H9 (cell line): ENCODE measurements around the gene NKD1. TPM values are rescaled to one million over a fixed set of nuclear protein-coding genes. Genes with fewer than 3 reads are reported as not detected.

Source experiments
- DNase-seq: peaks from one replicate; pipeline ENCODE4 v3.0.0-alpha.2; 2017
- H2AFZ ChIP-seq: one replicate; pipeline ENCODE4 v1.6.1; 2013; ENCODE audit warnings: mild to moderate bottlenecking, low read length, control low read depth, moderate library complexity
- H2AK5ac ChIP-seq: 2 replicates; pipeline ENCODE4 v1.6.1; 2013; ENCODE audit warnings: low read length, control low read depth, mixed read lengths; ENCODE audit not compliant: insufficient read length
- H2BK120ac ChIP-seq: one replicate; pipeline ENCODE4 v1.6.1; 2013; ENCODE audit warnings: low read depth, mild to moderate bottlenecking, low read length, control low read depth, inconsistent platforms; ENCODE audit not compliant: poor library complexity, severe bottlenecking
- H2BK12ac ChIP-seq: 2 replicates; pipeline ENCODE4 v1.6.1; 2013; ENCODE audit warnings: low read length, control low read depth, mixed read lengths, low read depth; ENCODE audit not compliant: insufficient read length
- H2BK15ac ChIP-seq: 2 replicates; pipeline ENCODE4 v1.6.1; 2013; ENCODE audit warnings: low read depth, low read length, control low read depth
- H2BK20ac ChIP-seq: one replicate; pipeline ENCODE4 v1.6.1; 2013; ENCODE audit warnings: low read depth, mild to moderate bottlenecking, low read length, control low read depth, inconsistent platforms; ENCODE audit not compliant: poor library complexity, severe bottlenecking
- H2BK5ac ChIP-seq: 2 replicates; pipeline ENCODE4 v1.6.1; 2013; ENCODE audit warnings: low read length, control low read depth, mixed read lengths; ENCODE audit not compliant: insufficient read length
- H3K14ac ChIP-seq: 2 replicates; pipeline ENCODE4 v1.6.1; 2013; ENCODE audit warnings: low read length, control low read depth; ENCODE audit not compliant: insufficient read depth
- H3K18ac ChIP-seq: 2 replicates; pipeline ENCODE4 v1.6.1; 2013; ENCODE audit warnings: low read depth, mild to moderate bottlenecking, mixed read lengths, low read length, control low read depth; ENCODE audit not compliant: insufficient read length
- H3K23ac ChIP-seq: 2 replicates; pipeline ENCODE4 v1.6.1; 2013; ENCODE audit warnings: low read length, control low read depth, mixed read lengths, low read depth; ENCODE audit not compliant: insufficient read length
- H3K23me2 ChIP-seq: 2 replicates; pipeline ENCODE4 v1.6.1; 2013; ENCODE audit warnings: low read depth, mild to moderate bottlenecking, mixed read lengths, low read length, control low read depth; ENCODE audit not compliant: insufficient read length, poor library complexity, severe bottlenecking
- H3K27ac ChIP-seq: 2 replicates; pipeline ENCODE4 v1.5.1; 2013; ENCODE audit warnings: low read length, control low read depth, mixed read lengths, low read depth; ENCODE audit not compliant: insufficient read length
- H3K27me3 ChIP-seq: 2 replicates; pipeline ENCODE4 v1.6.1; 2013; ENCODE audit warnings: low read length, control low read depth, inconsistent platforms; ENCODE audit not compliant: insufficient read depth
- H3K4ac ChIP-seq: 2 replicates; pipeline ENCODE4 v1.6.1; 2013; ENCODE audit warnings: low read depth, mild to moderate bottlenecking, control low read depth, inconsistent platforms, low read length, moderate library complexity
- H3K4me1 ChIP-seq: 2 replicates; pipeline ENCODE4 v1.6.1; 2013; ENCODE audit warnings: low read length, control low read depth, inconsistent platforms; ENCODE audit not compliant: insufficient read depth
- H3K4me2 ChIP-seq: 2 replicates; pipeline ENCODE4 v1.6.1; 2013; ENCODE audit warnings: low read length, control low read depth, mixed read lengths; ENCODE audit not compliant: insufficient read length, insufficient read depth
- H3K56ac ChIP-seq: 2 replicates; pipeline ENCODE4 v1.6.1; 2013; ENCODE audit warnings: low read depth, mild to moderate bottlenecking, mixed read lengths, low read length, control low read depth; ENCODE audit not compliant: insufficient read length
- H3K79me1 ChIP-seq: 2 replicates; pipeline ENCODE4 v1.6.1; 2013; ENCODE audit warnings: low read depth, mild to moderate bottlenecking, moderate library complexity, low read length, control low read depth, inconsistent platforms; ENCODE audit not compliant: insufficient read depth, poor library complexity, severe bottlenecking
- H3K79me2 ChIP-seq: 2 replicates; pipeline ENCODE4 v1.6.1; 2013; ENCODE audit warnings: low read length, control low read depth, inconsistent platforms; ENCODE audit not compliant: insufficient read depth
- H3K9ac ChIP-seq: 2 replicates; pipeline ENCODE4 v1.6.1; 2013; ENCODE audit warnings: low read length, control low read depth, mixed read lengths; ENCODE audit not compliant: insufficient read length; ENCODE audit errors: extremely low read depth
- H3K9me3 ChIP-seq: one replicate; pipeline ENCODE4 v1.6.1; 2013; ENCODE audit warnings: low read depth, low read length, inconsistent platforms; ENCODE audit not compliant: control insufficient read depth
- H3T11ph ChIP-seq: one replicate; pipeline ENCODE4 v1.6.1; 2013; ENCODE audit warnings: mild to moderate bottlenecking, low read length, control low read depth, inconsistent platforms
- H4K20me1 ChIP-seq: one replicate; pipeline ENCODE4 v1.6.1; 2013; ENCODE audit not compliant: control insufficient read depth, insufficient read length, insufficient read depth
- H4K5ac ChIP-seq: 2 replicates; pipeline ENCODE4 v1.6.1; 2013; ENCODE audit warnings: low read depth, mild to moderate bottlenecking, mixed read lengths, low read length, control low read depth; ENCODE audit not compliant: insufficient read length
- H4K8ac ChIP-seq: replicated peaks from 2 replicates; pipeline ENCODE4 v1.6.1; 2013; ENCODE audit warnings: low read length, control low read depth, mixed read lengths, low read depth; ENCODE audit not compliant: insufficient read length
- H4K91ac ChIP-seq: 2 replicates; pipeline ENCODE4 v1.6.1; 2013; ENCODE audit warnings: low read depth, mild to moderate bottlenecking, moderate library complexity, mixed read lengths, low read length, control low read depth; ENCODE audit not compliant: insufficient read length
- H3K27ac Mint-ChIP-seq, 3 experiments: 2 replicates in 2 of 3; 3 replicates in 1 of 3; pipeline ENCODE4 v1.8.0; 2020 to 2021; ENCODE audit warnings: mixed read lengths in 3 of 3, mild to moderate bottlenecking in 1 of 3, moderate library complexity in 1 of 3
- H3K27me3 Mint-ChIP-seq: 2 replicates; pipeline ENCODE4 v1.8.0; 2021; ENCODE audit warnings: low read depth, mild to moderate bottlenecking, moderate library complexity, mixed read lengths
- H3K36me3 Mint-ChIP-seq, 3 experiments: 2 replicates in 2 of 3; 3 replicates in 1 of 3; pipeline ENCODE4 v1.8.0; 2020 to 2021; ENCODE audit warnings: low read depth in 3 of 3, mixed read lengths in 3 of 3; ENCODE audit not compliant: insufficient read depth in 1 of 3
- H3K4me1 Mint-ChIP-seq, 2 experiments: 2 replicates each; pipeline ENCODE4 v1.8.0; 2020; ENCODE audit warnings: mixed read lengths in 2 of 2
- H3K4me3 Mint-ChIP-seq, 2 experiments: 2 replicates in 1 of 2; 3 replicates in 1 of 2; pipeline ENCODE4 v1.8.0; 2020 to 2021; ENCODE audit warnings: mild to moderate bottlenecking in 2 of 2, mixed read lengths in 2 of 2, moderate library complexity in 1 of 2
- H3K9me3 Mint-ChIP-seq, 2 experiments: 2 replicates in 1 of 2; 3 replicates in 1 of 2; pipeline ENCODE4 v1.8.0; 2020; ENCODE audit warnings: mild to moderate bottlenecking in 2 of 2, mixed read lengths in 2 of 2, moderate library complexity in 1 of 2
- WGBS: extraction: QIAGEN DNeasy Blood & Tissue Kit; methylation state at CpG from one replicate; pipeline ENCODE4 v1.1.7; 2013; ENCODE audit warnings: missing lambda C conversion rate, low lambda C conversion rate, mixed read lengths; ENCODE audit not compliant: insufficient read length; ENCODE audit errors: extremely low coverage; 5-methylcytosine and 5-hydroxymethylcytosine counted together
- total RNA-seq: library from RNA; stranded (reverse); gene quantifications from 2 replicates; pipeline ENCODE4 v1.2.1, GENCODE V29; 2021
- TF ChIP-seq, protein P1 (sequence below): fragments of 200-600 bp; sonication (generic); conservative IDR thresholded peaks from 3 replicates; pipeline ENCODE4 v1.8.0; 2021; ENCODE audit warnings: antibody characterized with exemption, mild to moderate bottlenecking

Gene NKD1
- total RNA-seq, 1 experiment from 2014 or later = 1.9 TPM

GRCh38 chr16:50595859-50596258 is 47.7 kb downstream of the NKD1 start:
- Histone ChIP-seq H3T11ph (no peak overlapping the region), H3K14ac (no peak overlapping the region), H2BK120ac (no peak overlapping the region), H2BK5ac (no peak overlapping the region), H2AFZ (no peak overlapping the region), H3K27me3 (no peaks in the 10 kb centered on the region), H3K27ac (no peak overlapping the region), H4K8ac (no peak overlapping the region), H3K9me3 (no peaks in the 10 kb centered on the region), H3K79me1 (no peaks in the 10 kb centered on the region), H3K4me1 (peaks cover 3% of the 10 kb centered on the region; the same call in 1 of the 2 replicates), H2AK5ac (no peak overlapping the region), H3K23me2 (no peaks in the 10 kb centered on the region), H2BK12ac (no peak overlapping the region), H2BK15ac (no peak overlapping the region), H4K20me1 (no peaks in the 10 kb centered on the region), H3K4ac (no peak overlapping the region), H3K23ac (no peak overlapping the region), H3K56ac (no peak overlapping the region), H3K18ac (no peak overlapping the region), H4K91ac (no peak overlapping the region), H2BK20ac (no peak overlapping the region), H3K9ac (no peak overlapping the region), H4K5ac (no peak overlapping the region), H3K79me2 (no peaks in the 10 kb centered on the region), H3K4me2 (no peak overlapping the region)
- Mint-ChIP-seq H3K4me3 (no peak overlapping the region), H3K27ac (no peak overlapping the region), H3K27me3 (peaks cover 1% of the 10 kb centered on the region), H3K36me3 (no peaks in the 10 kb centered on the region; a peak in 1 of 7 replicates), H3K9me3 (no peaks in the 10 kb centered on the region), H3K4me1 (peaks cover 14 to 22% of the 10 kb centered on the region in 2 experiments)
- DNase-seq = no peak
- TF ChIP-seq, protein P1, sequence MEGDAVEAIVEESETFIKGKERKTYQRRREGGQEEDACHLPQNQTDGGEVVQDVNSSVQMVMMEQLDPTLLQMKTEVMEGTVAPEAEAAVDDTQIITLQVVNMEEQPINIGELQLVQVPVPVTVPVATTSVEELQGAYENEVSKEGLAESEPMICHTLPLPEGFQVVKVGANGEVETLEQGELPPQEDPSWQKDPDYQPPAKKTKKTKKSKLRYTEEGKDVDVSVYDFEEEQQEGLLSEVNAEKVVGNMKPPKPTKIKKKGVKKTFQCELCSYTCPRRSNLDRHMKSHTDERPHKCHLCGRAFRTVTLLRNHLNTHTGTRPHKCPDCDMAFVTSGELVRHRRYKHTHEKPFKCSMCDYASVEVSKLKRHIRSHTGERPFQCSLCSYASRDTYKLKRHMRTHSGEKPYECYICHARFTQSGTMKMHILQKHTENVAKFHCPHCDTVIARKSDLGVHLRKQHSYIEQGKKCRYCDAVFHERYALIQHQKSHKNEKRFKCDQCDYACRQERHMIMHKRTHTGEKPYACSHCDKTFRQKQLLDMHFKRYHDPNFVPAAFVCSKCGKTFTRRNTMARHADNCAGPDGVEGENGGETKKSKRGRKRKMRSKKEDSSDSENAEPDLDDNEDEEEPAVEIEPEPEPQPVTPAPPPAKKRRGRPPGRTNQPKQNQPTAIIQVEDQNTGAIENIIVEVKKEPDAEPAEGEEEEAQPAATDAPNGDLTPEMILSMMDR = no peak
- no CpG with 5 or more reads among the region's 2 CpGs for WGBS
